Natural killer cell (primary cell): Measurements from ENCODE around the gene PDGFC. TPM values are rescaled to one million over a fixed set of nuclear protein-coding genes. Genes with fewer than 3 reads are reported as not detected.

Experiments
- ATAC-seq, 3 donors: fragments of 150-1000 bp in 2 of 3; fragments of 200-7000 bp in 1 of 3; cut with Tn5 transposase; 1 replicate in 1 of 3; 2 replicates in 2 of 3; pipeline ENCODE4 v1.10.0; 2021; ENCODE audit warnings: mild to moderate bottlenecking in 2 of 3, moderate library complexity in 2 of 3
- DNase-seq, 2 donors: peaks; one replicate each; pipeline versions ENCODE4 v3.0.0 to v3.0.0-alpha.2; 2013 to 2021; ENCODE audit warnings: mixed read lengths in 1 of 2
- H3K27ac ChIP-seq: one replicate; pipeline ENCODE4 v1.5.1; 2013; ENCODE audit warnings: mild to moderate bottlenecking, low read length
- H3K27me3 ChIP-seq: one replicate; pipeline ENCODE4 v1.6.1; 2013; ENCODE audit warnings: low read length; ENCODE audit not compliant: control insufficient read depth, insufficient read depth
- H3K36me3 ChIP-seq: one replicate; pipeline ENCODE4 v1.6.1; 2013; ENCODE audit warnings: low read length; ENCODE audit not compliant: control insufficient read depth, insufficient read depth
- H3K4me1 ChIP-seq: one replicate; pipeline ENCODE4 v1.6.1; 2013; ENCODE audit warnings: low read length; ENCODE audit not compliant: control insufficient read depth, insufficient read depth
- H3K4me3 ChIP-seq: one replicate; pipeline ENCODE4 v1.5.1; 2013; ENCODE audit warnings: low read length
- H3K9me3 ChIP-seq: one replicate; pipeline ENCODE4 v1.6.1; 2013; ENCODE audit warnings: low read length; ENCODE audit not compliant: control insufficient read depth, insufficient read depth
- H3K27ac Mint-ChIP-seq, 2 donors: one replicate each; pipeline ENCODE4 v1.8.0; 2022; ENCODE audit warnings: mild to moderate bottlenecking in 2 of 2, mixed read lengths in 2 of 2, moderate library complexity in 1 of 2
- H3K27me3 Mint-ChIP-seq, 2 donors: one replicate each; pipeline ENCODE4 v1.8.0; 2022; ENCODE audit warnings: low read depth in 2 of 2, mixed read lengths in 2 of 2
- H3K36me3 Mint-ChIP-seq: one replicate; pipeline ENCODE4 v1.8.0; 2022; ENCODE audit warnings: mixed read lengths
- H3K4me1 Mint-ChIP-seq, 2 donors: one replicate each; pipeline ENCODE4 v1.8.0; 2022; ENCODE audit warnings: mixed read lengths in 2 of 2
- H3K4me3 Mint-ChIP-seq: one replicate; pipeline ENCODE4 v1.8.0; 2022; ENCODE audit warnings: mild to moderate bottlenecking, moderate library complexity, mixed read lengths
- H3K9me3 Mint-ChIP-seq, 2 donors: one replicate each; pipeline ENCODE4 v1.8.0; 2022; ENCODE audit warnings: mixed read lengths in 2 of 2
- WGBS: methylation state at CpG from one replicate; pipeline ENCODE4 v1.1.7; 2013; ENCODE audit warnings: missing lambda C conversion rate; ENCODE audit not compliant: insufficient coverage; 5-methylcytosine and 5-hydroxymethylcytosine counted together
- intact Hi-C: fragments of 100-400 bp; cut with micrococcal nuclease; formaldehyde crosslinking; loops from one replicate; pipeline ENCODE4 v1.14.2; 2022
- total RNA-seq, 4 donors: library from RNA; stranded (reverse); fragments of 120-200 nt in 1 of 4; gene quantifications; one replicate each; pipeline versions ENCODE4 v1.2.3 to v1.2.4, GENCODE V29; 2013 to 2022
- TF ChIP-seq, protein P1 (sequence below): fragments of 200-600 bp; IDR thresholded peaks from one replicate; pipeline ENCODE4 v1.8.0; 2022; ENCODE audit warnings: antibody characterized with exemption

The PDGFC gene
- total RNA-seq, 3 donors from 2014 or later (not counting 1 experiment from before 2014, with no cell fraction given): 0.72 to 1.6 (median 0.90) TPM

- Histone ChIP-seq H3K4me1 (no peaks in the 10 kb centered on the region), H3K9me3 (no peaks in the 10 kb centered on the region), H3K27ac (no peak overlapping the region), H3K27me3 (no peaks in the 10 kb centered on the region), H3K36me3 (no peaks in the 10 kb centered on the region), H3K4me3 (no peak overlapping the region)
- Mint-ChIP-seq H3K4me1 (no peaks in the 10 kb centered on the region), H3K4me3 (no peak overlapping the region), H3K9me3 (peaks cover 7 to 8% of the 10 kb centered on the region in 2 donors), H3K27me3 (peaks cover 8 to 20% of the 10 kb centered on the region in 2 donors), H3K27ac (no peak overlapping the region), H3K36me3 (no peaks in the 10 kb centered on the region)
- intact Hi-C loops: no loop called here
- WGBS: 74% methylated on average over 6 of the region's 6 CpGs
- TF ChIP-seq, protein P1, sequence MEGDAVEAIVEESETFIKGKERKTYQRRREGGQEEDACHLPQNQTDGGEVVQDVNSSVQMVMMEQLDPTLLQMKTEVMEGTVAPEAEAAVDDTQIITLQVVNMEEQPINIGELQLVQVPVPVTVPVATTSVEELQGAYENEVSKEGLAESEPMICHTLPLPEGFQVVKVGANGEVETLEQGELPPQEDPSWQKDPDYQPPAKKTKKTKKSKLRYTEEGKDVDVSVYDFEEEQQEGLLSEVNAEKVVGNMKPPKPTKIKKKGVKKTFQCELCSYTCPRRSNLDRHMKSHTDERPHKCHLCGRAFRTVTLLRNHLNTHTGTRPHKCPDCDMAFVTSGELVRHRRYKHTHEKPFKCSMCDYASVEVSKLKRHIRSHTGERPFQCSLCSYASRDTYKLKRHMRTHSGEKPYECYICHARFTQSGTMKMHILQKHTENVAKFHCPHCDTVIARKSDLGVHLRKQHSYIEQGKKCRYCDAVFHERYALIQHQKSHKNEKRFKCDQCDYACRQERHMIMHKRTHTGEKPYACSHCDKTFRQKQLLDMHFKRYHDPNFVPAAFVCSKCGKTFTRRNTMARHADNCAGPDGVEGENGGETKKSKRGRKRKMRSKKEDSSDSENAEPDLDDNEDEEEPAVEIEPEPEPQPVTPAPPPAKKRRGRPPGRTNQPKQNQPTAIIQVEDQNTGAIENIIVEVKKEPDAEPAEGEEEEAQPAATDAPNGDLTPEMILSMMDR: no peak
- DNase-seq (no peak), ATAC-seq (no peak)
These were observed 6.0 kb upstream of the PDGFC start for GRCh38 chr4:156977435-156978160.

- Histone ChIP-seq H3K36me3 (no peaks in the 10 kb centered on the region), H3K4me3 (no peak overlapping the region), H3K4me1 (peaks cover 4% of the 10 kb centered on the region), H3K9me3 (no peaks in the 10 kb centered on the region), H3K27me3 (peaks cover 4% of the 10 kb centered on the region), H3K27ac (no peak overlapping the region)
- H3K4me1 Mint-ChIP-seq: no peaks in the 10 kb centered on the region
- peaks cover 7 to 8% of the 10 kb centered on the region in 2 donors for H3K9me3 Mint-ChIP-seq
- H3K27me3 Mint-ChIP-seq: peaks cover 8 to 25% of the 10 kb centered on the region in 2 donors
- H3K27ac Mint-ChIP-seq: no peak overlapping the region
- TF ChIP-seq, protein P1: no peak
- H3K36me3 Mint-ChIP-seq: no peaks in the 10 kb centered on the region
- H3K4me3 Mint-ChIP-seq: no peak overlapping the region
- 65% methylated on average over 2 of the region's 2 CpGs for WGBS
- no peak for ATAC-seq
- no peak for DNase-seq
- intact Hi-C loops: no loop called here
These were observed 4.5 kb upstream of the PDGFC start for GRCh38 chr4:156976147-156976546.

GRCh38 chr4:156975686-156976085, 4.1 kb upstream of the PDGFC start:
- H3K27me3 Mint-ChIP-seq: peaks cover 8 to 28% of the 10 kb centered on the region in 2 donors
- DNase-seq: no peak
- H3K4me3 ChIP-seq: no peak overlapping the region
- H3K4me3 Mint-ChIP-seq: no peak overlapping the region
- H3K27ac Mint-ChIP-seq: no peak overlapping the region
- no peaks in the 10 kb centered on the region for H3K9me3 ChIP-seq
- intact Hi-C loops: no loop called here
- peaks cover 5 to 7% of the 10 kb centered on the region in 2 donors for H3K9me3 Mint-ChIP-seq
- peaks cover 0 to 3% of the 10 kb centered on the region in 2 donors for H3K4me1 Mint-ChIP-seq
- no peaks in the 10 kb centered on the region for H3K36me3 ChIP-seq
- H3K27ac ChIP-seq: no peak overlapping the region
- H3K4me1 ChIP-seq: peaks cover 6% of the 10 kb centered on the region
- peaks cover 7% of the 10 kb centered on the region for H3K27me3 ChIP-seq
- WGBS: no CpG with 5 or more reads among the region's 2 CpGs
- ATAC-seq: no peak
- TF ChIP-seq, protein P1: no peak
- no peaks in the 10 kb centered on the region for H3K36me3 Mint-ChIP-seq

GRCh38 chr4:156974264-156974663, 2.7 kb upstream of the PDGFC start:
- Mint-ChIP-seq H3K27me3 (peaks cover 19 to 42% of the 10 kb centered on the region in 2 donors), H3K9me3 (peaks cover 2 to 3% of the 10 kb centered on the region in 2 donors), H3K4me1 (peaks cover 0 to 6% of the 10 kb centered on the region in 2 donors), H3K4me3 (no peak overlapping the region), H3K36me3 (no peaks in the 10 kb centered on the region), H3K27ac (no peak overlapping the region)
- Histone ChIP-seq H3K9me3 (no peaks in the 10 kb centered on the region), H3K36me3 (no peaks in the 10 kb centered on the region), H3K27me3 (peaks cover 12% of the 10 kb centered on the region), H3K4me1 (peaks cover 12% of the 10 kb centered on the region), H3K4me3 (no peak overlapping the region), H3K27ac (no peak overlapping the region)
- TF ChIP-seq, protein P1: no peak
- 55% methylated on average over 1 of the region's 1 CpG for WGBS
- DNase-seq: no peak
- no peak for ATAC-seq
- intact Hi-C loops: no loop called here
